Measurements from ENCODE around the gene MMAA.
"Not testable (repeated sequence)": the region's sequence is repeated elsewhere in the genome, so short reads cannot be mapped to it uniquely, and the experiment has no call there.

GRCh38 chr4:145589381-145589780, 29.8 kb upstream of the MMAA start:
- TF ChIP-seq, protein P1, sequence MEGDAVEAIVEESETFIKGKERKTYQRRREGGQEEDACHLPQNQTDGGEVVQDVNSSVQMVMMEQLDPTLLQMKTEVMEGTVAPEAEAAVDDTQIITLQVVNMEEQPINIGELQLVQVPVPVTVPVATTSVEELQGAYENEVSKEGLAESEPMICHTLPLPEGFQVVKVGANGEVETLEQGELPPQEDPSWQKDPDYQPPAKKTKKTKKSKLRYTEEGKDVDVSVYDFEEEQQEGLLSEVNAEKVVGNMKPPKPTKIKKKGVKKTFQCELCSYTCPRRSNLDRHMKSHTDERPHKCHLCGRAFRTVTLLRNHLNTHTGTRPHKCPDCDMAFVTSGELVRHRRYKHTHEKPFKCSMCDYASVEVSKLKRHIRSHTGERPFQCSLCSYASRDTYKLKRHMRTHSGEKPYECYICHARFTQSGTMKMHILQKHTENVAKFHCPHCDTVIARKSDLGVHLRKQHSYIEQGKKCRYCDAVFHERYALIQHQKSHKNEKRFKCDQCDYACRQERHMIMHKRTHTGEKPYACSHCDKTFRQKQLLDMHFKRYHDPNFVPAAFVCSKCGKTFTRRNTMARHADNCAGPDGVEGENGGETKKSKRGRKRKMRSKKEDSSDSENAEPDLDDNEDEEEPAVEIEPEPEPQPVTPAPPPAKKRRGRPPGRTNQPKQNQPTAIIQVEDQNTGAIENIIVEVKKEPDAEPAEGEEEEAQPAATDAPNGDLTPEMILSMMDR (IDR thresholded peaks at IDR 0.05) = not testable (repeated sequence)
- TF ChIP-seq POLR2A (IDR thresholded peaks at IDR 0.05) = not testable (repeated sequence)

All from adrenal gland (tissue), 5 donors.